Stimulated activated CD4-positive, alpha-beta T cell treated with anti-CD3 and anti-CD28 coated beads, TNF-alpha, amount 100 ng/mL, for 24 hours (primary cell): ENCODE data around the gene FCN2.

Source experiments
- DNase-seq, 3 experiments: peaks; one replicate each; pipeline ENCODE4 v3.0.0-alpha.2; 2020; ENCODE audit warnings: low read depth in 3 of 3

Gene FCN2

DNA sequence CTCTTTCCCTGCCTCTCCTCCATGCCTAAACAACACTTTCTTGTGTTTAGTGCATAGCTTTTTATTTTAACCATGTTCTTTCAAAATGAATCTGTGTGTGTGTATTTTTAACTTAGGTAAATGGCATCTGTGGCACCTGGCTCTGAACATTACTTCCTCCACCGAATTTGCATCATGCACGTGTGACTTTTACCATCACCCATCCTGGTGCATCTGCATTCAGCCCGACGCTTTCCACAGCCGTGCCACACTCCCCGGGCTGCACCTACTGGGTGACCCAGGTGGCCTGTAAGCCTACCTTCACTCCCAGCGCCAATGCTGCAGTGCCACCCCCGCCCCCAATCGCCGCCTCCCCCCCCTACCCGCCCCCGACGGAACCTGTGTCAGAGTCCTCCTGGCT, 49.8 kb downstream of the FCN2 start:
- DNase-seq: no peak

DNA sequence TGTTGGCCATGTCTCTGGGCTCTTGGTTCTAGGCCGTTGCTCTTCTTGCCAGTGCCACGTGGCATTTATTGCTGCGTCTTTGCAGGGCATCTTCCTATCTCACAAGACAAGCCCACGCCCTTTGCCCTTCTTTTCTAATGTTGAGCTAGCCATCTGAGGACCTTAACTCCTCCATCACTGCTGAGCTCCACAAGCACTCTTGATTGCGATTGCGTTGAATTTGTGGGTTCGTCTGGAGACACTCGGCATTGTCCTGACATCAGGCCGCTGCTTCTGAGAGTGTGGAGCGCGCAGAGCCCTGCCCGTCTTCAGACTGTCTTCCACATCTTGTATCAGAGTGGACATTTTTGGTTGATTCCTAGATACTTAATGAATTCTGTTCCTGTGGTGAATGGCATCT, 51.6 kb downstream of the FCN2 start:
- DNase-seq: no peak

DNA sequence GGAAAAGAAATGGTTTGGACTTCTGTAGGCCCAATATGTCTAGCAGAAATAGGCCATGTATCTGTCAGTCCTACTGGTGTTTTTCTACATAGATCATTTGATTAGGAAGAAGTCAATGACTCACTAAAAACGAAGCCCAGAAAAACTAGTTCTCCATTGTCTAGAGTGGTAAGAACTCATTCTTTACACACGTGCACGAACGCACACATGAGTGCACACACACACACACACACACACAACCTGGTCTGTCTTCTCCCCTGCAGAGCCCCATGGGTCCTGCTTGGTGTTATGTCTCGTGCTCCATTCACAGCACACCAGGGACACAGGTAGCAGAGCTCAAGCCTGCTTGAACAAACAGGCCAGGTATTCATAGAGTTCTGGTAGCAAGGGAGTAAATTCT, 52.0 kb downstream of the FCN2 start:
- DNase-seq: no peak

DNA sequence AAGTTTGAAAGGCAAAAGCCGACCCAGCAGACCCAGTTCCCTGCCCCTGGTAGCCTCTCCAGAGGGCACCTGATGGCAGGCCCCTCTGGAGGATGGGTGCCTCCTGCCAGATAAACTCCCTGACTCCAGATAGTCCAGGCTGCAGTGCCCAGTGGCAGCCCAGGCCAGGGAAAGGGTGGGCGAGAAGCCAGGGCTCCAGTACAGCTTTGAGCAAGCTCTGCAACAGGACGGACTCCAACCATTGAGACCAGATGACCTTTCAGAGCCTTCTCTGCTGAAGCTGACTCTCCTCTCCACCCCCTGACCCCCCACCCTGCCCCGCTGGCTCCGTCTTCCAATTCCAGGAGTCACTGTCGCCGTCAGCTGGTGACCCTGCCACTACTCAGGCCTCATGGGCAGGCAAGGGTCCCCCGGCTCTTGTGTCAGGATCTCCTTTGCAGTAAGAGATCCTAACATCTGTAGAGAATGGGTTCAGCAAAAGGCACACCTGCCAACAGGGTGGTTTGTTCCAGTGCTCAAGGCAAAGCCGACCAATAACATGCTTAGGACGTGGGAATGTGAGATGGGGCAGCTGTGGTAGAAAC, 52.6 kb downstream of the FCN2 start:
- no peak for DNase-seq

DNA sequence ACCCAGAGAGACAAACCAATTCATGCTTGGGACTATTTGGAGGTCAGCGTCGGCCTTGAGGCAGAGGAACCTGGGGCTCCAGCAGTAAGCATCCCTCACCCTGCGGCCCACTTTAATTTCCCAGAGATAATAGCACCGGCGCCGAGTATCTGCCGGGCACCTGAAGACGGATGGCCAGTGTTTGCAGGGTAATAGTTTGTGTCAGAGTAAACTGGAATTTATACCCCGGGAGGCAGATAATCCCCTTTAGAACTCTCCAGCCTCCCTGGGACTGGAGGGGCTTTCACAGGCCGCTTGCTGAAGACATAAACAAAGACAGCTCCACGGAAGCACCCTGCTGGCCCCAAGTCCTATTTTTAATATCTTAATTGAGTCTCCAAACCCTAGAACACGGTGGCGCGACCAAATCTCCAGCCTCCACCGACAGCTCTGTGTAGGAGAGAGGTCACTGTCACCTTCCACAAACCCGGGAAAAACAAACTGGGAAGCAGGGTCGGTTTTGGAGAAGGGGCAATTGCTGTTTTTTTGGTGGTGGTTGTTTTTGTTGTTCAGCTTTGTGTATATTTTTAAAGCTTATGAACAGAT, 54.5 kb downstream of the FCN2 start:
- no peak for DNase-seq

DNA sequence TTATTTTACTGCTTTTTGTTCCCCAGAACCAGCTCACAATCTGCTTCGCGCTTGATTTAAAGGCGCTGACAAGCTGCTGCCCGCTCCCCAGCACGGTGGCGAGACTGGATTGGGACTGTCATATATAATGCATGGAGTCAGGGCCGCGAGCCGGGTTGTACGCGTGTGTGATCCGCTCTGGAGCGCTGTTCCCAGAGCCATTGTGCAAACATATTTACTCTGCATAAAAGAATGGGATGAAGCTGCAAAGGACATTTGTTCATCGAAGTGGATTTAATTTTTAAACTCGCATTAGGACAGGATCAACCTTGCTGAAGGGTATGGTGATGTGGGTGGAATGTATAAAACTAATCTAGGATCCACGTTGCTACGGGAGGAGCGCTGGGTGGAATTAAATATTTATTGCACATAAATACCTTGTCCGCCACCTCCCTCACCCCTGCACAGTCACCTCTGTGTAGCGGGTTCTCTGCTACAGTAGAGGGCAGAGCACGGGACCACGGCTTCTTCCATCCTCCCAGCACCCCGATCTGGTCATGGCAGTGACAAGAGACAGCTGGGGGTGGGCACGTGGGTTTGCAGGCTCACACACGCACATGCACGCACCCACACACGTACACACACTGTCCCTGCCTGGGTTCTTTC, 55.2 kb downstream of the FCN2 start:
- DNase-seq: no peak

DNA sequence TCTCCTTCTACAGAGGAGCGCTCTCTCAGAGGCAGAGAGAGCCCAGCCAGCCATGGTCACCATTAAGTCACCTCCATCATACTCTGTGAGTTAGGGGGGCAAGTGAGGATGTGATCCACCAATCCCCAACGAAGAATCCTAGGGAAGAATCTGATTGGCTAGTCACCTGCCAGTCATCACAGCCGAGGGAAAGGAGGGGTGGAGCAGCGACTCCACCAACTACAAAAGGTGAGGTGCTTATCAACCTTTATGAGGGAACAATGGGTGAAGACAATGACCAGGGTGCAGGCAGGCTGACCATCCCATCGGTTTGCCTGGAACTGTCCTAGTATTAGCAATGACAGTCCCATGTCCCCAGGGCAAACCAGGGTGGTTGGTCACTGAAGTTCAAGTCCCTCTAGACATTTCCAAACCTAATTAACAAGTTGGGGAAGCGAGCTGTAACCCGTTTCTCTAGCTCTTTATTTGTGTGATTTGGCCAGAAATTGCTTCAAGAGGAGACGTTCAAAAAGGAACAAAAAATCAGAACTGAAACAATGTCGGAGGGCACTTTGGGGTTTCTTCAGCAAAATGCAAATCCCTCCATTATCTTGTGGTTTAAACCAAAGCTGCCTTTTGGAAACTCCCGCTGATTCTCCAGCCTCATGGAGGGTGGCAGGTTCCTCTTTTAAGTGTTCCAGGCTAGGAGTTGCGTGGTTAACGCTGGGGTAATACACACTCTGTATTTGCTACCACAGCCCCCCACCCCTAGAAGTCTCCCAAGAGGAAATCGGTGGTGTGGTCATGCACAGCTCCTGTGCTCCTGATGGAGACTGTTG, 55.9 kb downstream of the FCN2 start:
- no peak for DNase-seq
